ENCODE measurements around the gene LAMP5. TPM values are rescaled to one million over a fixed set of nuclear protein-coding genes. Genes with fewer than 3 reads are reported as not detected.

The LAMP5 gene
- polyA plus RNA-seq, 2 donors: 0.01 to 0.04 TPM

GRCh38 chr20:9508696-9509178, 5.7 kb upstream of the LAMP5 start:
- Histone ChIP-seq H3K4me3 (ENCODE audit: low read depth in 1 of 2, low read length in 2 of 2) (no peak overlapping the region), H3K4me1 (ENCODE audit: control insufficient read depth in 2 of 2, insufficient read depth in 2 of 2, low read length in 1 of 2) (peaks cover 0 to 6% of the 10 kb centered on the region in 2 donors), H3K9me3 (ENCODE audit: control insufficient read depth in 2 of 2, insufficient read depth in 1 of 2, low read depth in 1 of 2, low read length in 1 of 2) (no peaks in the 10 kb centered on the region), H3K27ac (ENCODE audit: low read depth in 2 of 2, low read length in 1 of 2) (no peak overlapping the region), H3K27me3 (ENCODE audit: control insufficient read depth in 1 of 2, insufficient read depth in 2 of 2, low read length in 2 of 2) (peaks cover 7 to 11% of the 10 kb centered on the region in 2 donors), H3K36me3 (ENCODE audit: control insufficient read depth in 2 of 2, insufficient read depth in 2 of 2, low read length in 1 of 2) (no peaks in the 10 kb centered on the region)
- WGBS, 2 donors: 12 to 25% methylated on average over 28 to 30 of the region's 30 CpGs

- H3K9me3 ChIP-seq (ENCODE audit: control insufficient read depth in 2 of 2, insufficient read depth in 1 of 2, low read depth in 1 of 2, low read length in 1 of 2): no peaks in the 10 kb centered on the region
These were observed 5.1 kb upstream of the LAMP5 start for GRCh38 chr20:9509246-9509645.

GRCh38 chr20:9510911-9511310, 3.5 kb upstream of the LAMP5 start:
- WGBS, 2 donors: 68 to 82% methylated on average over 5 of the region's 5 CpGs
- H3K27me3 ChIP-seq (ENCODE audit: control insufficient read depth in 1 of 2, insufficient read depth in 2 of 2, low read length in 2 of 2): peaks cover 7 to 11% of the 10 kb centered on the region in 2 donors
- peaks cover 6 to 12% of the 10 kb centered on the region in 2 donors for H3K4me1 ChIP-seq (ENCODE audit: control insufficient read depth in 2 of 2, insufficient read depth in 2 of 2, low read length in 1 of 2)
- H3K27ac ChIP-seq (ENCODE audit: low read depth in 2 of 2, low read length in 1 of 2): no peak overlapping the region
- no peaks in the 10 kb centered on the region for H3K9me3 ChIP-seq (ENCODE audit: control insufficient read depth in 2 of 2, insufficient read depth in 1 of 2, low read depth in 1 of 2, low read length in 1 of 2)
- H3K36me3 ChIP-seq (ENCODE audit: control insufficient read depth in 2 of 2, insufficient read depth in 2 of 2, low read length in 1 of 2): no peaks in the 10 kb centered on the region
- no peak overlapping the region for H3K4me3 ChIP-seq (ENCODE audit: low read depth in 1 of 2, low read length in 2 of 2)

More at GRCh38 chr20:9509246-9509645, 5.1 kb upstream of the LAMP5 start:
- 37 to 54% methylated on average over 4 of the region's 4 CpGs for WGBS, 2 donors
- H3K36me3 ChIP-seq (ENCODE audit: control insufficient read depth in 2 of 2, insufficient read depth in 2 of 2, low read length in 1 of 2): no peaks in the 10 kb centered on the region
- H3K27me3 ChIP-seq (ENCODE audit: control insufficient read depth in 1 of 2, insufficient read depth in 2 of 2, low read length in 2 of 2): peaks cover 7 to 11% of the 10 kb centered on the region in 2 donors
- H3K4me3 ChIP-seq (ENCODE audit: low read depth in 1 of 2, low read length in 2 of 2): no peak overlapping the region
- H3K27ac ChIP-seq (ENCODE audit: low read depth in 2 of 2, low read length in 1 of 2): no peak overlapping the region
- peaks cover 0 to 6% of the 10 kb centered on the region in 2 donors for H3K4me1 ChIP-seq (ENCODE audit: control insufficient read depth in 2 of 2, insufficient read depth in 2 of 2, low read length in 1 of 2)

GRCh38 chr20:9514072-9514460, 324 bp upstream of the LAMP5 start:
- Histone ChIP-seq H3K4me3 (ENCODE audit: low read depth in 1 of 2, low read length in 2 of 2) (no peak overlapping the region), H3K27me3 (ENCODE audit: control insufficient read depth in 1 of 2, insufficient read depth in 2 of 2, low read length in 2 of 2) (peaks cover 0 to 5% of the 10 kb centered on the region in 2 donors)

GRCh38 chr20:9515214-9515585, 810 bp downstream of the LAMP5 start:
- H3K27me3 ChIP-seq (ENCODE audit: control insufficient read depth in 1 of 2, insufficient read depth in 2 of 2, low read length in 2 of 2): peaks cover 0 to 5% of the 10 kb centered on the region in 2 donors
- no peaks in the 10 kb centered on the region for H3K9me3 ChIP-seq (ENCODE audit: control insufficient read depth in 2 of 2, insufficient read depth in 1 of 2, low read depth in 1 of 2, low read length in 1 of 2)
- WGBS, 2 donors: 6 to 8% methylated on average over 13 of the region's 13 CpGs
- no peak overlapping the region for H3K27ac ChIP-seq (ENCODE audit: low read depth in 2 of 2, low read length in 1 of 2)
- H3K4me1 ChIP-seq (ENCODE audit: control insufficient read depth in 2 of 2, insufficient read depth in 2 of 2, low read length in 1 of 2): peaks cover 9 to 11% of the 10 kb centered on the region in 2 donors
- no peak overlapping the region for H3K4me3 ChIP-seq (ENCODE audit: low read depth in 1 of 2, low read length in 2 of 2)
- H3K36me3 ChIP-seq (ENCODE audit: control insufficient read depth in 2 of 2, insufficient read depth in 2 of 2, low read length in 1 of 2): no peaks in the 10 kb centered on the region

More at GRCh38 chr20:9514072-9514460, 324 bp upstream of the LAMP5 start:
- 6 to 23% methylated on average over 9 of the region's 9 CpGs for WGBS, 2 donors
- H3K9me3 ChIP-seq (ENCODE audit: control insufficient read depth in 2 of 2, insufficient read depth in 1 of 2, low read depth in 1 of 2, low read length in 1 of 2): no peaks in the 10 kb centered on the region
- no peak overlapping the region for H3K27ac ChIP-seq (ENCODE audit: low read depth in 2 of 2, low read length in 1 of 2)
- H3K36me3 ChIP-seq (ENCODE audit: control insufficient read depth in 2 of 2, insufficient read depth in 2 of 2, low read length in 1 of 2): no peaks in the 10 kb centered on the region
- peaks cover 9 to 11% of the 10 kb centered on the region in 2 donors for H3K4me1 ChIP-seq (ENCODE audit: control insufficient read depth in 2 of 2, insufficient read depth in 2 of 2, low read length in 1 of 2)

- Histone ChIP-seq H3K4me3 (ENCODE audit: low read depth in 1 of 2, low read length in 2 of 2) (no peak overlapping the region), H3K27me3 (ENCODE audit: control insufficient read depth in 1 of 2, insufficient read depth in 2 of 2, low read length in 2 of 2) (peaks cover 0 to 5% of the 10 kb centered on the region in 2 donors)
These were observed 1.4 kb downstream of the LAMP5 start for GRCh38 chr20:9515741-9516233.

GRCh38 chr20:9516234-9516871, 2.0 kb downstream of the LAMP5 start:
- whole genome bisulfite sequencing, 2 donors: 12 to 14% methylated on average over 28 of the region's 28 CpGs
- Histone ChIP-seq H3K4me1 (ENCODE audit: control insufficient read depth in 2 of 2, insufficient read depth in 2 of 2, low read length in 1 of 2) (peaks cover 9 to 11% of the 10 kb centered on the region in 2 donors), H3K27ac (ENCODE audit: low read depth in 2 of 2, low read length in 1 of 2) (no peak overlapping the region), H3K27me3 (ENCODE audit: control insufficient read depth in 1 of 2, insufficient read depth in 2 of 2, low read length in 2 of 2) (peaks cover 0 to 5% of the 10 kb centered on the region in 2 donors), H3K36me3 (ENCODE audit: control insufficient read depth in 2 of 2, insufficient read depth in 2 of 2, low read length in 1 of 2) (no peaks in the 10 kb centered on the region), H3K9me3 (ENCODE audit: control insufficient read depth in 2 of 2, insufficient read depth in 1 of 2, low read depth in 1 of 2, low read length in 1 of 2) (no peaks in the 10 kb centered on the region), H3K4me3 (ENCODE audit: low read depth in 1 of 2, low read length in 2 of 2) (no peak overlapping the region)

More at GRCh38 chr20:9515741-9516233, 1.4 kb downstream of the LAMP5 start:
- Histone ChIP-seq H3K27ac (ENCODE audit: low read depth in 2 of 2, low read length in 1 of 2) (no peak overlapping the region), H3K4me1 (ENCODE audit: control insufficient read depth in 2 of 2, insufficient read depth in 2 of 2, low read length in 1 of 2) (peaks cover 9 to 11% of the 10 kb centered on the region in 2 donors), H3K36me3 (ENCODE audit: control insufficient read depth in 2 of 2, insufficient read depth in 2 of 2, low read length in 1 of 2) (no peaks in the 10 kb centered on the region), H3K9me3 (ENCODE audit: control insufficient read depth in 2 of 2, insufficient read depth in 1 of 2, low read depth in 1 of 2, low read length in 1 of 2) (no peaks in the 10 kb centered on the region)
- 4% methylated on average over 38 of the region's 38 CpGs for WGBS, 2 donors

- 60 to 67% methylated on average over 8 of the region's 8 CpGs for WGBS, 2 donors
- no peak overlapping the region for H3K27ac ChIP-seq (ENCODE audit: low read depth in 2 of 2, low read length in 1 of 2)
- no peaks in the 10 kb centered on the region for H3K36me3 ChIP-seq (ENCODE audit: control insufficient read depth in 2 of 2, insufficient read depth in 2 of 2, low read length in 1 of 2)
- peaks cover 9 to 11% of the 10 kb centered on the region in 2 donors for H3K4me1 ChIP-seq (ENCODE audit: control insufficient read depth in 2 of 2, insufficient read depth in 2 of 2, low read length in 1 of 2)
- H3K27me3 ChIP-seq (ENCODE audit: control insufficient read depth in 1 of 2, insufficient read depth in 2 of 2, low read length in 2 of 2): peaks cover 0 to 5% of the 10 kb centered on the region in 2 donors
- H3K9me3 ChIP-seq (ENCODE audit: control insufficient read depth in 2 of 2, insufficient read depth in 1 of 2, low read depth in 1 of 2, low read length in 1 of 2): no peaks in the 10 kb centered on the region
- H3K4me3 ChIP-seq (ENCODE audit: low read depth in 1 of 2, low read length in 2 of 2): no peak overlapping the region
These were observed 3.1 kb downstream of the LAMP5 start for GRCh38 chr20:9517297-9518162.

GRCh38 chr20:9518576-9519175, 4.3 kb downstream of the LAMP5 start:
- H3K4me1 ChIP-seq (ENCODE audit: control insufficient read depth in 2 of 2, insufficient read depth in 2 of 2, low read length in 1 of 2): peaks cover 9 to 11% of the 10 kb centered on the region in 2 donors
- no peak overlapping the region for H3K4me3 ChIP-seq (ENCODE audit: low read depth in 1 of 2, low read length in 2 of 2)
- no peak overlapping the region for H3K27ac ChIP-seq (ENCODE audit: low read depth in 2 of 2, low read length in 1 of 2)
- H3K36me3 ChIP-seq (ENCODE audit: control insufficient read depth in 2 of 2, insufficient read depth in 2 of 2, low read length in 1 of 2): no peaks in the 10 kb centered on the region
- peaks cover 0 to 5% of the 10 kb centered on the region in 2 donors for H3K27me3 ChIP-seq (ENCODE audit: control insufficient read depth in 1 of 2, insufficient read depth in 2 of 2, low read length in 2 of 2)
- H3K9me3 ChIP-seq (ENCODE audit: control insufficient read depth in 2 of 2, insufficient read depth in 1 of 2, low read depth in 1 of 2, low read length in 1 of 2): no peaks in the 10 kb centered on the region
- 49 to 59% methylated on average over 8 of the region's 8 CpGs for WGBS, 2 donors
